Ovary (tissue), 3 donors: ENCODE data around the gene USP25.

Source experiments
- CTCF ChIP-seq, 3 donors: fragments of 450-650 bp in 2 of 3; fragments of 200-600 bp in 1 of 3; IDR thresholded peaks; one replicate each; pipeline versions ENCODE4 v1.5.1 to v1.8.0; 2016 to 2022; ENCODE audit warnings: antibody characterized with exemption in 3 of 3, mild to moderate bottlenecking in 1 of 3
- EP300 ChIP-seq: sonication (generic); formaldehyde crosslinking; IDR thresholded peaks from one replicate; pipeline ENCODE4 v1.6.1; 2017; ENCODE audit warnings: antibody characterized with exemption
- POLR2A ChIP-seq: fragments of 450-650 bp; IDR thresholded peaks from one replicate; pipeline ENCODE4 v1.6.1; 2017; ENCODE audit warnings: antibody characterized with exemption, mild to moderate bottlenecking, moderate library complexity
- donor health status: DM: no; HTN: no; CAD: no.

- TF ChIP-seq EP300 (no peak), CTCF (IDR thresholded peaks at IDR 0.05) (no peak), POLR2A (no peak)
These were observed 18.8 kb downstream of the USP25 start for GRCh38 chr21:15748586-15748985.
